Measurements from ENCODE around the gene TRPC6. TPM values are rescaled to one million over a fixed set of nuclear protein-coding genes. Genes with fewer than 3 reads are reported as not detected.
"Not testable (repeated sequence)": the region's sequence is repeated elsewhere in the genome, so short reads cannot be mapped to it uniquely, and the experiment has no call there.

TRPC6 gene
- total RNA-seq, 2 experiments from 2014 or later = not detected

DNA sequence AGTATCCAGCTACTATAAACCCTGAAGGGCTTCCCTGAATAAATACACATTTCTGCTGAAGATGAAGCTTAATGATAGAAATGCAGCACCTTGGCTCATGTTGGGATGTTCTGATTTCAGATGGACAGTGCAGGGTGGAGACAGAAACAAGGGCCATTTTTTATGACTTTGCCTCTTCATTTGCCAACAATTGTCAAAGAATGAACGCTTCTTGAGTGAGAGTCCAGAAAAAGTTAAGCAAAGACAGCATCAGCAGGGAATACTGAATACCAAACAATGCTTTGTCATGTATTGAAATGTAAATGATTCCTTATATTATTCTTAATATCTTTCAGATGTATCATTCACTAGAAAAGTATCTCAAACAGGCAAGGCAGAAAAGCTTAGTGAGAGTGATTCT, 84.9 kb downstream of the TRPC6 start:
- ATAC-seq (ENCODE audit: low read depth) = no peak
- no peaks in the 10 kb centered on the region for H3K9me3 Mint-ChIP-seq

DNA sequence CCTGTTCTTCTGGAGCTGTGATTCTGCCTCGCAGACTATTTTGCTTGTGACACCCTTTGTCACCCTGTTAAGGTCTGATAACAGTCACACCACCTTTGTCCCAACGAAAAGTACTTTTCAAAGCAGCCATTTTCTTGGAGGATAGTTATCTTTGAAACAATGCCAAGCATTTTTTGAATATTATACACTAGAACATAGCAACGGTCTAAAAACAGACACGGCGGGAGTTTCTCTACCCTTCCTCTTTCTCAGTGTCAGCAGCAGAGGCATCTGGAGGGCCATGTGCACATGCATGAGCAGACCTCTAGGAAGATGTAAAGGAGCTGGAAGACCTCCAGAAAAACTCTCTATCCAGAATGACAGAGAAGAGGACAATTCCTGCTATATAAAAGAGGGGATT, 86.5 kb downstream of the TRPC6 start:
- H3K4me3 Mint-ChIP-seq = no peak overlapping the region
- H3K9me3 Mint-ChIP-seq = no peaks in the 10 kb centered on the region
- H3K36me3 Mint-ChIP-seq = no peaks in the 10 kb centered on the region
- POLR2A ChIA-PET = no interaction called here
- ATAC-seq (ENCODE audit: low read depth) (no peak), DNase-seq (no peak)
- no peaks in the 10 kb centered on the region for H3K27me3 Mint-ChIP-seq
- H3K4me1 Mint-ChIP-seq = no peaks in the 10 kb centered on the region
- no peak overlapping the region for H3K27ac Mint-ChIP-seq

More for the DNA sequence above, 84.9 kb downstream of the TRPC6 start:
- Mint-ChIP-seq H3K4me1 (no peaks in the 10 kb centered on the region), H3K4me3 (no peak overlapping the region), H3K27ac (no peak overlapping the region), H3K36me3 (no peaks in the 10 kb centered on the region), H3K27me3 (no peaks in the 10 kb centered on the region)
- POLR2A ChIA-PET = no interaction called here
- DNase-seq = no peak

DNA sequence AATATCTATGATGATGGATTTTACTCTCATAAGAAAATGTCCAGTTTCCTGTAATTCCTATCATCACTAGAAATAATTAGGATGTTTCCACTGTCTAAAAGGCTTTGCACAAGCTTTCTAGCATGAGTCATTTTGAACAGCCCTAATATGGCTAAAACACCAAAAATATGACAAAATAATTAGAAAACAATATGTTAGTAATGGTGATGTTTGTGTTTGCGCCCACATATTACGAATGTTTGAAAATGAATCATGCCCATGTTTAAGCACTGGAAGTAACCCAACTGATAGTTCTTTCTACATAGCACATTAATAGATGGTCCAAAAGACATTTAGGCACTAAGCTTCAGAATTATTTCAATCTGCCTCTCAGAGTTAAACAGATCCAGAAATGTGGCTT, 96.0 kb downstream of the TRPC6 start:
- no peak overlapping the region for H3K4me3 Mint-ChIP-seq
- H3K9me3 Mint-ChIP-seq = no peaks in the 10 kb centered on the region
- no peak for DNase-seq
- H3K36me3 Mint-ChIP-seq = no peaks in the 10 kb centered on the region
- POLR2A ChIA-PET = no interaction called here
- no peak for ATAC-seq (ENCODE audit: low read depth)
- H3K27me3 Mint-ChIP-seq = no peaks in the 10 kb centered on the region
- no peaks in the 10 kb centered on the region for H3K4me1 Mint-ChIP-seq
- no peak overlapping the region for H3K27ac Mint-ChIP-seq

DNA sequence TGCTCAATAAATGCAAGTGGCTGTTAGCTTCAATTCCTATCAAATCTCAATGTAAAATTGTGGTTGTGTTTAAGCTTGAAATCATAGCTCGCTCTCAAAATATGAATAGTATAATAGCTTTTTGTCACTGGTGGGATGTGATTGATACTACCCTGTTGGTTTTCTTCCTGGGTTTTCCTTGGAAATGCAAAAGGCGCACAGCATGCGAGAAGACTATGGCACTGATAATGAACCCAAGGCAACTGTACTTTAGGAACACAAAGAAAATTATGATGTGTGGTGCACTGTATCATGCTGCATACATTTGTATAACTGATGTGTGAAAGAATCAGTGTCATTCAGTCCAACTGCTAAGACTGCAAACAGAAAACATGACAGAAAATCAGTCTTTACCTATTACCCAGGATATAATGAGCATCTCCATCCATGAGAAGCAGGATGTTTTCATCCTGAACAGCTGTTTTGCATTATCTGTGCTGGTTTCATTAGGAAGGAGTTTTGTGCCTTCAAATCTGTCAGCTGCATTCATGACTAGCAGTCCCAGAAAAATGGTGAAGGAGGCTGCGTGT, 101.2 kb downstream of the TRPC6 start:
- Mint-ChIP-seq H3K27ac (no peak overlapping the region), H3K4me1 (no peaks in the 10 kb centered on the region), H3K4me3 (no peak overlapping the region), H3K9me3 (no peaks in the 10 kb centered on the region), H3K36me3 (no peaks in the 10 kb centered on the region), H3K27me3 (no peaks in the 10 kb centered on the region)
- POLR2A ChIA-PET = no interaction called here
- DNase-seq = no peak
- ATAC-seq (ENCODE audit: low read depth) = no peak

DNA sequence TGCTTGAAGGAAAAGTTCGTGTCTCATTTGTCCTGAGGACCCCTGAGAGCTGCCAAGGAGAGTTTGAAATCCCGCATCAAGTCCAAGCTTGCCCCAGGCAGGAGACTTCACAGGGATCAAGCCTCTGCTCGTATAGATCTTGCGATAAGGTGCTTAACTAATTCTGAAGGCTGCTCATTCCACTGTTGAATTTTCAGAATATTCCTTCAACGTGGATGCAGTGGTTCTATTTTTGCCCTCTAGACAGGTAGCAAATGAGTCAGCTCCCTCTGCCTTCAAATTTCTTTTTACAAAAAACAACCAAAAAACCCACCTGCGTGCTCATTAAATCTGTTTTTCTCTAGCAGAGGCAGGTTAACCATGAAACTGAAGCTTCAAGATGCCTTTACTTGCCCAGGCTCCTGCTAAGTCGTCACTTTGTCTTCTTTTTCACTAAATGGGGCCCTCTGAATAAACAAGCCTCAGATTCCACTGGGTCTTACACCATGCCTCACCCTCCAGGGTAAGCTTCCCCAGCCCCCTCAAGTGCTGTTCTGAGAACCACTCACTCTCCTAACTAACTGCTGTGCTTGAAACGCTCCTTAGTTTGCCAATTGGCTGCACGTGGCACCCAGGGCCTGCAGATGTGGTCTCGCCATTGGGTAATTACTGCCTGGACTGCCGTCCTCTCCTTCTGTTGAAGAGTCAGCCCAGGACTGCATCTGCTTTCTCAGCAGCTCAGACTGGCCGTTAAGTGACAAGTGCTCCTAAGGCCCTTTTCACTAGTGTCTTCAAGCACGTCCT, 105.0 kb downstream of the TRPC6 start:
- Mint-ChIP-seq H3K9me3 (no peaks in the 10 kb centered on the region), H3K36me3 (no peaks in the 10 kb centered on the region), H3K4me1 (no peaks in the 10 kb centered on the region), H3K4me3 (no peak overlapping the region), H3K27ac (no peak overlapping the region), H3K27me3 (no peaks in the 10 kb centered on the region)
- ATAC-seq (ENCODE audit: low read depth) = no peak
- DNase-seq = no peak
- POLR2A ChIA-PET = no interaction called here

DNA sequence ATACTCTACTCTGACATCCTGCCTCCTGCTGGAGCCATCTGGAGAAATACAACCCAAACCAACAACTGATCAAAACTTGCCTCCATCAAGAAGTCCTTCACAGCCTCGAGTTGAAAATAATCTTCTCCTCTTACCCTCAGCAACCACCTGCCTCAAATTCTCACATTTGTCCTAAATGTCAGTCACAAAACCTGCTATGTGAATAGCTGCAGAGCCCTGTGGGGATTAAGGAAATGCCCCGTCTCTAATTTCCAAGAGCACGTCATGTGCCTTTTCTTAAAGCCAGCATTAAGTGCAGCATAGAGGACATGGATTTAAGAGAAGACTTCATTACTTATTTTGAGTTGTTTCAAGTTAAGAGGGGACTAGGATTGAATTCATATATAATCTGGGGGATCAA, 105.9 kb downstream of the TRPC6 start:
- H3K27ac Mint-ChIP-seq = no peak overlapping the region
- H3K4me3 Mint-ChIP-seq = no peak overlapping the region
- H3K27me3 Mint-ChIP-seq = no peaks in the 10 kb centered on the region
- POLR2A ChIA-PET = no interaction called here
- H3K4me1 Mint-ChIP-seq = no peaks in the 10 kb centered on the region
- H3K9me3 Mint-ChIP-seq = no peaks in the 10 kb centered on the region
- no peak for DNase-seq
- no peak for ATAC-seq (ENCODE audit: low read depth)
- H3K36me3 Mint-ChIP-seq = no peaks in the 10 kb centered on the region

DNA sequence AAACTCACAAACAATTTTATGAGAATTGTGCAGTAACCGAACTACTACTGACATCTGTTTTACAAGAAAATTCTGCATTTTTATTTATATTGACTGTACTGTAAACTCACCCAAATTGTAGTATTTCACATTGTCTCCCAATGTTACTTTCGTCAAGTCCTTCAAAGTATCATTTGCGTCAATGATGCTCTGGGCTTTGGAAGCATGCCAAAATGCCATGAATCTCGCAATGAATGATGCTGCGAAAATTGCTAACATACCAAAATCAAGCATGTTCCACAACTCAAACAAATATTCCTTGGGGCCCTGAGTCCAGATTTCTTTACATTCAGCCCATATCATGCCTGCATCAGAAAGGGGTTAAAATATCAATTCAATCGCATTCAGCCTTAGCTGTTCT, 107.6 kb downstream of the TRPC6 start:
- Mint-ChIP-seq H3K4me3 (no peak overlapping the region), H3K27ac (no peak overlapping the region), H3K36me3 (no peaks in the 10 kb centered on the region), H3K9me3 (no peaks in the 10 kb centered on the region), H3K27me3 (no peaks in the 10 kb centered on the region), H3K4me1 (no peaks in the 10 kb centered on the region)
- DNase-seq (no peak), ATAC-seq (ENCODE audit: low read depth) (no peak)
- POLR2A ChIA-PET = no interaction called here

DNA sequence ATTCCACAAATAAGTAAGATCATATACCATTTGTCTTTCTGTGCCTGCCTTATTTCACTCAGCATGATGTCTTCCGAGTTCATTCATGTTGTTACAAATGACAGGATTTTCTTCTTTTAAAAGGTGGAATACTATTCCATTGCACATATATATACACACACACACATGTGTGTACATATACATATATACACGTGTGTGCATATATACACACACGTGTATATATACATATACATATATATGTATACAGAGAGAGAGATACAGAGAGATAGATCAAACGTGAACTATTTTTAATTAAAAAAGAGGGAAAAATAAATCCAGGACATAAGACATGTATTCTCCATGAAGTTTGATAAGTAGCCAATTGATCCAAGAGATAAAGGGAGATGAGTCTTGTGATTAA, 108.1 kb downstream of the TRPC6 start:
- ATAC-seq (ENCODE audit: low read depth) = no peak
- H3K4me1 Mint-ChIP-seq = no peaks in the 10 kb centered on the region
- H3K27ac Mint-ChIP-seq = no peak overlapping the region
- no peaks in the 10 kb centered on the region for H3K9me3 Mint-ChIP-seq
- no peak overlapping the region for H3K4me3 Mint-ChIP-seq
- no peaks in the 10 kb centered on the region for H3K27me3 Mint-ChIP-seq
- POLR2A ChIA-PET = no interaction called here
- H3K36me3 Mint-ChIP-seq = no peaks in the 10 kb centered on the region
- no peak for DNase-seq

DNA sequence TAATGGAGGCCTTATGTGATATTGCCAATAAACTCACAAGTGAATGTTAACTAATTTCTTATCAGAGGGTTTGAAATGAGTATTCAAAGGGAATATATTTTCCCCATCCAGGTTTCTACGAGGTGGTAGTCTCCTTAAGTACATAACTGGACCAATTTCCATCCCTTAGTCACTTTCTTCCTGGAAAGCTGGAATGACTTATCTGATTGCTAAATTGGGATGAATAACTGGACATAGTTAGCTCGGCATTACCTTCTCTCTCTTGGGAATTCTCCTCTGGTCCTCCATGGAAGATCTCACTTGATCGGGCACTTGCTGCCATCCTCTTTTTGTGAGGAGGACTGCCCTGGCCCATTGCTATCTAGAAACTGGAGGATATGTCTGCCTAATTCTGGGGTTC, 109.1 kb downstream of the TRPC6 start:
- Mint-ChIP-seq H3K9me3 (no peaks in the 10 kb centered on the region), H3K4me1 (no peaks in the 10 kb centered on the region), H3K4me3 (no peak overlapping the region), H3K27me3 (no peaks in the 10 kb centered on the region), H3K27ac (no peak overlapping the region), H3K36me3 (no peaks in the 10 kb centered on the region)
- DNase-seq (no peak), ATAC-seq (ENCODE audit: low read depth) (no peak)
- POLR2A ChIA-PET = no interaction called here

DNA sequence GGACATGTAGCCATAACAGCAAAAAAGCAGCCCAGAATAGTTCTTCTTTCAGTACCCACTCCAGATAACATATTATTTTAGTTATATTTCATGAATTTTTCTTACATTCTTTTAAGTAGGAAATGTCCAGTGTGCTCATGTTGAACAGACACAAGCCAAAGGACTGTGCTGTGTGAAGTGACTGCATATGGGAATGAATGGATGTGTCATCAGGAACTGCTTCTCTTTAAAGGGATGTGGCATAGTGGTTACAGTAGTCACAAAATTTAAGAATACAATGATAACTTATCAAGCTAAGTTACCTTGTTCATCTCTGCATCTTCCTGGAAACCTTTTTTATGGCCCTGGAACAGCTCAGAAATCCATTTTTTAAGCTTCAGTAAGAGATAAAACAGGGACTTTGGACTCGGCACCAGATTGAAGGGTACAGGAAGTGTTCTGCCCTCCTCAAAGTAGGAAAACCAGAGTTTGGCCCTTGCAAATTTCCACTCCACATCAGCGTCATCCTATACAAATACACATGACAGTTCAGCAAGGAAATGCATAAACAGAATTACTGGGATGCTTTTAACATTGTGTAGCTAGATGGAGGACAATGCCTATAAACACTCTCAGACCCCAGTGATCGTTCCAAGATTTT, 112.8 kb downstream of the TRPC6 start:
- POLR2A ChIA-PET = no interaction called here
- H3K27me3 Mint-ChIP-seq = no peaks in the 10 kb centered on the region
- H3K9me3 Mint-ChIP-seq = no peaks in the 10 kb centered on the region
- H3K4me1 Mint-ChIP-seq = no peaks in the 10 kb centered on the region
- DNase-seq = no peak
- H3K27ac Mint-ChIP-seq = no peak overlapping the region
- no peak overlapping the region for H3K4me3 Mint-ChIP-seq
- ATAC-seq (ENCODE audit: low read depth) = no peak
- no peaks in the 10 kb centered on the region for H3K36me3 Mint-ChIP-seq

DNA sequence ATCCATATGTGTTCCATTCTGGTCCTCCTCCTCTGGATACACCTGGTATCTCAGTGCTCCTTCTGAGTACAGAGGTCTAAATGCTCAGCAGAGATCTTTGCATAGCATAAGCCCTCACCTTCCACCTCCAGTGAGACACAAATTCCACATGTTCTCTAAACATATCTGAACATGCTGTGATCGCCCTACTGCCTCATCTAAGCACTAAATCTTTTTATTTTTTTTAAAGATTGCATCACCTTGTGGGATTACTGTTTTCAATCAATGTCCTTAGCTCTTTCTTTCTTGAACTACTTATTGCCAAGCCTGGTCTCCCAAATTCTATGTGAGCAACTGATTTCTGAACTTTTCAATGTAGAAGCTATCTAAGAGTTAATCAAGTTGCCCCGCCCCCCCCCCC, 113.4 kb downstream of the TRPC6 start:
- Mint-ChIP-seq H3K27me3 (no peaks in the 10 kb centered on the region), H3K27ac (no peak overlapping the region), H3K4me1 (no peaks in the 10 kb centered on the region), H3K9me3 (no peaks in the 10 kb centered on the region), H3K36me3 (no peaks in the 10 kb centered on the region), H3K4me3 (no peak overlapping the region)
- no peak for DNase-seq
- POLR2A ChIA-PET = no interaction called here
- ATAC-seq (ENCODE audit: low read depth) = no peak

DNA sequence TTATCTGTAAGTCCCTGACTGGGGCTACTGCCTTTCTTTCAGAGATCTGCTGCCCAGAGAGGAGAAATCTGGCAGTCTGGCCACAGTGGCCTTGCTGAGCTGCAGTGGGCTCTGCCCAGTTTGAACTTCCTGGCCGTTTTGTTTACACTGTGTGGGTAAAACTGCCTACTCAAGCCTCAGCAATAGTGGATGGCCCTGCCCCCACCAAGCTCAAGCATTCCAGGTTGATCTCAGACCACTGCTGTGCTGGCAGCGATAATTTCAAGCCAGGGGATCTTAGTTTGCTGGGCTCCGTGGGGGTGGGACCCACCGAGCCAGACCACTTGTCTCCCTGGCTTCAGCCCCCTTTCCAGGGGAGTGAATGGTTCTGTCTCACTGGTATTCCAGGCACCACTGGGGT, 117.5 kb downstream of the TRPC6 start:
- H3K27me3 Mint-ChIP-seq = no peaks in the 10 kb centered on the region
- H3K9me3 Mint-ChIP-seq = no peaks in the 10 kb centered on the region
- POLR2A ChIA-PET = no interaction called here
- no peak overlapping the region for H3K4me3 Mint-ChIP-seq
- ATAC-seq (ENCODE audit: low read depth) = no peak
- no peaks in the 10 kb centered on the region for H3K4me1 Mint-ChIP-seq
- H3K27ac Mint-ChIP-seq = no peak overlapping the region
- DNase-seq = no peak
- no peaks in the 10 kb centered on the region for H3K36me3 Mint-ChIP-seq

DNA sequence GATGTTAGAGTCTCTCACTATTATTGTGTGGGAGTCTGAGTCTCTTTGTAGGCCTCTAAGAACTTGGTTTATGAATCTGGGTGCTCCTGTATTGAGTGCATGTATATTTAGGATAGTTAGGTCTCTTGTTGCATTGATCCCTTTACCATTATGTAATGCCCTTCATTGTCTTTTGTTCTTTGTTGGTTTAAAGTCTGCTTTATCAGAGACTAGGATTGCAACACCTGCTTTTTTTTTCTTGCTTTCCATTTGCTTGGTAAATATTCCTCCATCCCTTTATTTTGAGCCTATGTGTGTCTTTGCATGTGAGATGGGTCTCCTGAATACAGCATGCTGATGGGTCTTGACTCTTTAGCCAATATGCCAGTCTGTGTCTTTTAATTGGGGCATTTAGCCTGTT, 119.4 kb downstream of the TRPC6 start:
- POLR2A ChIA-PET; H3K4me1 Mint-ChIP-seq; H3K36me3 Mint-ChIP-seq; H3K4me3 Mint-ChIP-seq; H3K9me3 Mint-ChIP-seq; H3K27me3 Mint-ChIP-seq; H3K27ac Mint-ChIP-seq; ATAC-seq (ENCODE audit: low read depth); DNase-seq: not testable (repeated sequence)

DNA sequence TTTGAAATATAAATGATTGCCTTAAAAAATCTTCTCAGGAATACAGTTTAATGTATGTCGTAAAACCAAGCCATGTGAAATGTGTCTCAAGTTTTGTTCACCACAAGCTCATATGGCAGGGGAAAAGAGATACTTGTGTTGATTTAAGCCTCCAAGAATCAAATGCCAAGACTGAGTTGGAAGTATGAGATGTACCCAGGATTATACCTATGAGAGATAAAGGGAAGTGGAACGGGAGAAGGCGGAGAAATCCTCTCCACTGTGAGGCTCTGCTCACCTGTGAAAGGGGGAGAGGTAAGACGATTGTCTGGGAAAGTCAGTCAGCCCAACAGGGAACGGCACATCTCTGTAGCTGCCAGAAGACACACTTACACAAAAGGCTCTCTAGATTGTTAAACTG, 124.8 kb downstream of the TRPC6 start:
- Mint-ChIP-seq H3K27me3 (no peaks in the 10 kb centered on the region), H3K4me1 (no peaks in the 10 kb centered on the region), H3K4me3 (no peak overlapping the region), H3K9me3 (no peaks in the 10 kb centered on the region), H3K36me3 (no peaks in the 10 kb centered on the region), H3K27ac (no peak overlapping the region)
- DNase-seq (no peak), ATAC-seq (ENCODE audit: low read depth) (no peak)
- POLR2A ChIA-PET = no interaction called here

All from activated naive CD8-positive, alpha-beta T cell treated with anti-CD3 and anti-CD28 coated beads, Interleukin-2, amount 10 ng/mL, durations not matched to agents 7 days and 5 days (primary cell).